Dedifferentiated amniotic fluid mesenchymal stem cell (primary cell): ENCODE data around the gene RNASEH2C.
"Not testable (repeated sequence)": the region's sequence is repeated elsewhere in the genome, so short reads cannot be mapped to it uniquely, and the experiment has no call there.

Source experiments
- DNase-seq: peaks from one replicate; pipeline ENCODE4 v3.0.0-alpha.2; 2016; ENCODE audit errors: extremely low spot score

The RNASEH2C gene

DNA sequence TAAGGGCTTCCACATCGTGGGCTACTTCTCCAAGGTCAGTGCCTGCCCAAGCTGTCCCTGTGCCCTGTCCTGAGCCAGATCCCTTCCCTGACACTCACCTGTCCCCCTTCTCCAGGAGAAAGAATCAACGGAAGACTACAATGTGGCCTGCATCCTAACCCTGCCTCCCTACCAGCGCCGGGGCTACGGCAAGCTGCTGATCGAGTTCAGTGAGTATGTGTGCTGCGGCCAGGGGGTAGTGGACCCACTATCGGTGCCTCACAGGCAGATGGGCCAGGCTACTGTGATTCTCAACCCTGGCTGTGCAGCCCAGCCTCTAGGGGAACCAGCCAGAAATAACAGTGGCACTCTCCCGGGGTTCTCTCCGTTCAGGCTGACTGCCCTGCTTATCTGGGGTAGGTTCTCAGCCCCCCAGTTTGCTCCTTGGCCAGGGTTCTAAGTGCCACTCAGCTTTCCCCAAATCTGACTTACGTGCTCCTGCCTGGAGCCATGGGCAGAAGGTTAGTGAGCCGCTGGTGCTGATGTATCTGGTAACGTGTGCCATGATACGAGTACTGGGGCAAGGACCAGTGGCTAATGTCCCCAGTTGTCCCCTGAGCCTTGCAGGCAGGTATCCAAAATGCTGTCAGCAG lies 3.7 kb downstream of the RNASEH2C start:
- DNase-seq, result no peak

DNA sequence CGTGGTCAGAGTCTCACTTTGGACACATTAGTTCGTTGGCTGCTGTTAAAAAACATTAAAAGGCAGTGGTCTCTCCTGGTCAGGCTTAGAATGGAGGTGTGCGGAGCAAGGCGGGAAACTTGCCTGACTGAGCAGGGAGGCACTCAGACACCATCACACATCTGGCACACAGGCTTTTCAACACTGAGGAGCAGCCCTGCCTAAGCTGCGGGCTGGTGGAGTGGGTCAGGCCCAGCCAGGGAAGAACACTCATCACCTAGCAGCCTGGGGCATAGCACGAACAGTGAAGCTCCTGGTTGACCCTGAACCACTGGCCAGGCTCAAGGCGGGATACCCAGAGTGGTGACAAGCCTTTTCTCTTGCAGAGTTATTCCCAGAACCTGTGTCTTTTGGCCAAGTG lies 4.3 kb downstream of the RNASEH2C start:
- DNase-seq, result no peak

DNA sequence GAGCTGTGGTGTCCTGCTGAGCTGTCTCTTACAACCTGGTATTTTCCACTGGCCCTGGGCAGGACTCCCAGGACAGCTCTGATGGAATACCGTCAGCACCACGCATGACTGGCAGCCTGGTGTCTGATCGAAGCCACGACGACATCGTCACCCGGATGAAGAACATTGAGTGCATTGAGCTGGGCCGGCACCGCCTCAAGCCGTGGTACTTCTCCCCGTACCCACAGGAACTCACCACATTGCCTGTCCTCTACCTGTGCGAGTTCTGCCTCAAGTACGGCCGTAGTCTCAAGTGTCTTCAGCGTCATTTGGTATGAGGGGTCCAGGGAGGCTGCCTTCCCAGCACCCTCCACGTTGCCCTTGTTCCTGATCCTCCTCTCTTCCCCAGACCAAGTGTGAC lies 6.2 kb downstream of the RNASEH2C start:
- DNase-seq, result no peak

DNA sequence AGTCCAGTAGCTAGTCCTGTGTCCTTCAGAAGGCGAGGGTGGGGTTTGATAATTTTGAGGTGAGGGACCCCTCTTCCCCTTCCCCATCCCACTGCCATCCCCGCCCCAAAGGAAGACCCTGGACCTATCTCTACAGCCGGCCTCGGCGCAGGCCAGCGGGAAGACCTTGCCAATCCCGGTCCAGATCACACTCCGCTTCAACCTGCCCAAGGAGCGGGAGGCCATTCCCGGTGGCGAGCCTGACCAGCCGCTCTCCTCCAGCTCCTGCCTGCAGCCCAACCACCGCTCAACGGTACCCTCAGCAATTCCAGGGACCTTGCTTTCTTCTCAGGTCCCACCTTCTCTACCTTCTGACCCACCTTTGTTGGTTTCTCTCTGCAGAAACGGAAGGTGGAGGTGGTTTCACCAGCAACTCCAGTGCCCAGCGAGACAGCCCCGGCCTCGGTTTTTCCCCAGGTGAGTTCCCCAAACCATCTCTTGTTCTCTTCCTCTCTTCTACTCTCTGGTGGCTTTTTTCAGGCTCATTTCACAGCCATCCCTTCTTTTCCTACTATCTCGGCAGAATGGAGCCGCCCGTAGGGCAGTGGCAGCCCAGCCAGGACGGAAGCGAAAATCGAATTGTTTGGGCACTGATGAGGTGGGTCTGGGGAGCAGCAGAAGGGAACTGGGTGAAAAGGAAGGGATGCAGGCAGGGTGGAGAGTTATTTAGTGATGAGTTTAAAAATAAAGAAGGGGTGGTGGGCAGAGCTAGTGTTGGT lies 7.2 kb downstream of the RNASEH2C start:
- DNase-seq, result no peak

DNA sequence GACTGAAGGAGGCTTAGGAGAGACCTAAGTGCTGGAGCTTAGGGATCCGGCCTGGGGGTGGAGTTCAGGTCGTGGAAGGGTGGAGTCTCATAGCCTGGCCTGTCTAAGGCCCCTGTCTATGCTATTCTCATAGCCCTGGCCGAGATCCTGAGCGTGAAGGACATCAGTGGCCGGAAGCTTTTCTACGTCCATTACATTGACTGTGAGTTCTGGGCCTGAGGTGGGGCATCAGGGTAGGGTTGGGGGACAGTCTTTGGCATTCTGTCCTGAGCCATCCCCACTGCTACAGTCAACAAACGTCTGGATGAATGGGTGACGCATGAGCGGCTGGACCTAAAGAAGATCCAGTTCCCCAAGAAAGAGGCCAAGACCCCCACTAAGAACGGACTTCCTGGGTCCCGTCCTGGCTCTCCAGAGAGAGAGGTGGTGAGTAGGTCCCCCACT lies 7.9 kb downstream of the RNASEH2C start:
- no peak for DNase-seq

DNA sequence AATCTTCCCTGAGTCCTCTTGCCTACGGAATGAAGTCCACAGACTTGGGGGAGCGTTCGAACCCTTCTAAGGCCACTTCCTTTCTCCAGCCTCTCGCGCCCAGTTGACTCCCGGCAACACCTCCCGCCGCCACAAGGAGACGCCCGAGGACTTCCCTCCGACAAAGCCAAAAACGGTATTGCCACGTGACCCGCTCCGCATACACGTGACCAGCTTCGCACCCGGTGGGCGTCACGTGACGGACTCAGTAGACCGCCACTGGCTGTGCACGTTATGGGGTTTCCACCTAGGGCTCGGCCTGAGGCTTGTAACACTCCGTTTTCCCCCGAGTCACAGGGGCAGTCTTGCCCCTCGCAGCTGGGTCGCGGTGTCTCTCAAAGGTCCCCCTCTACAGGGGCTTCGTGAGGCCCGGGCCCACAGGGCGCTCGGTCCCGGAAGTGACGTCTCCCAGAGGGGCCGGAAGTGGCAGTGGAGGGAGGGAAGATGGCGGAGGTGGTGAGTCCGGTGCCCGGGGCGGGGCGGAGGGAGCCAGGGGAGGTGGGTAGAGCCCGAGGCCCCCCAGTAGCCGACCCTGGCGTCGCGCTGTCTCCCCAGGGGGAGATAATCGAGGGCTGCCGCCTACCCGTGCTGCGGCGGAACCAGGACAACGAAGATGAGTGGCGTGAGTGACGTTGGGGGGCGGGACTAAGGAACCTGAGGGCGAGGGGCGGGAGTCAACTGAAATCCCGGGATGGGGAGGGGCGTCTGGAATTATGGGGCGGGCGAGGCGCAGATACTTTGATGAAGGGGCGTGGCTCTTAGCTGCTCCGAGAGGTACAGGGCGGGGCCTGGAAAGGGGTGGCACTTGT lies 8.6 kb downstream of the RNASEH2C start, which contains the start of gene KAT5:
KAT5 (plus strand) TSS at position 468 of the 848 bp plus-strand sequence; CDS start at position 484, 16 bp downstream.
- peak; percentile 97 for DNase-seq

DNA sequence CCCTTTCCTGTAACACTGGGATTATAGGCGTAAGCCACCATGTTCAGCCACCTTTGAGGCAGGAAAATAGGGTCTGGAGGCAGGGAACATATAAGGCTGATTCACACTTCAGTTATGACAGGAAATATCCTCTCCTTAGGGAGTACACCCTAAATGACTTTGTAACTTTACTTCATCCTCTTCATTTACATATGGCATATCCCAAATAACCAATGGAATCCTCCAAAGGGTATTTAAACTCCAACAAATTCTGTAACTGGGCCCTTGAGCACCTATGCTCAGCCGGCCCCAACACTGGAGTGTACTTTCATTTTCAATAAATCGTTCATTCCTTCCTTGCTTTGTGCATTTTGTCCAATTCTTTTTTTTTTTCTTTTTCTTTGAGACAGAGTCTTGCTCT lies 10.2 kb downstream of the RNASEH2C start:
- DNase-seq, result no peak

DNA sequence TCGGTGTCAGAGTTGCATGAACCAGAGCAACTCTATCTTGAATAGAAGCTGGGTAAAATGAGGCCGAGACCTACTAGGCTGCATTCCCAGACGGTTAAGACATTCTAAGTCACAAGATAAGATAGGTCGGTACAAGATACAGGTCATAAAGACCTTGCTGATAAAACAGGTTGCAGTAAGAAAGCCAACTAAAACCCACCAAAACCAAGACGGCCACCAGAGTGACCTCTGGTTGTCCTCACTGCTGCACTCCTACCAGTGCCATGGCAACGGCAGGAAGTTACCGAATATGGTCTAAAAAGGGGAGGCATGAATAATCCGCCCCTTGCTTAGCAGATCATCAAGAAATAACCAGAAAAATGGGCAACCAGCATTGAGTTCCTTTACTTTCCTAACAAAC lies 10.9 kb downstream of the RNASEH2C start:
- no peak for DNase-seq

DNA sequence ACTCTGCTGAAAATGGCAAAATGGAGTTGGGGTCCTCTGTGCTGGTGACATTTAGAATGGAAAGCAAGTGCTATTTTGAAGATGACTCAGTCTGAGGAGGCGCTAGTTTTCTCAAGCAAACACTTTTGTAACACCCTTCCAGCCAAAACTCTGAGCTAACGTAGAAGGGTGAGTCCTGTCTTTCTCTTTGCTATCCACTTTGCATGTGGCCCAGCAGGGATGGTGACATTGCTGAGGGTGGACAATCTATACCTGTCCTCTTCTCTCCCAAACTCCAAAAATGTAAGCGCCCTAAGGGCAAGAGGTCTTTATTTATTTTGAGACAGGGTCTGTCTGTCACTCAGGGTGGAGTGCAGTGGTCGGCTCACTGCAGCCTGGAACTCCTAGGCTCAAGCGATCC lies 12.1 kb downstream of the RNASEH2C start:
- no peak for DNase-seq

DNA sequence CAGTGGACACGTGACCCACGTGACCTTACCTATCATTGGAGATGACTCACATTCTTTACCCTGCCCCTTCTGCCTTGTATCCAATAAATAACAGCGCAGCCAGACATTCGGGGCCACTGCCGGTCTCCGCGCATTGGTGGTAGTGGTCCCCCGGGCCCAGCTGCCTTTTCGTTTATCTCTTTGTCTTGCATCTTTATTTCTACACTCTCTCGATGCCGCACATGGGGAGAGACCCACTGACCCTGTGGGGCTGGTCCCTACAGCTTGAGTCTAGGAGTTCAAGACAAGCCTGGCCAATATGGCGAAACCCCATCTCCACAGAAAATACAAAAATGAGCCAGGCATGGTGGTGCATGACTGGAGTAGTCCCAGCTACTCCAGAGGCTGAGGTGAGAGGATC lies 13.6 kb downstream of the RNASEH2C start:
- DNase-seq, result not testable (repeated sequence)

DNA sequence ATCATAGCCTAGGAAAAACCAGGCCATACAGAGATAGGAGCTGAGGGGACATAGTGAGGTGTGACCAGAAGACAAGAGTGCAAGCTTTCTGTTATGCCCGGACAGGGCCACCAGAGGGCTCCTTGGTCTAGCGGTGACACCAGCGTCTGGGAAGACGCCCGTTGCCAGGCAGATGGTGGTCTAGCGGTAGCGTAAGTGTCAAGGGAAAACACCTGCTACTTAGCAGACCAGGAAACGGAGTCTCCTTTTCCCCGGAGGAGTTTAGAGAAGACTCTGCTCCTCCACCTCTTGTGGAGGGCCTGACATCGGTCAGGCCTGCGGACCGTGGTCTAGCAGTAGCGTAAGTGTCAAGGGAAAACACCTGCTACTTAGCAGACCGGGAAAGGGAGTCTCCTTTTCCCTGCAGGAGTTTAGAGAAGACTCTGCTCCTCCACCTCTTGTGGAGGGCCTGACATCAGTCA lies 14.3 kb downstream of the RNASEH2C start:
- DNase-seq, result not testable (repeated sequence)

DNA sequence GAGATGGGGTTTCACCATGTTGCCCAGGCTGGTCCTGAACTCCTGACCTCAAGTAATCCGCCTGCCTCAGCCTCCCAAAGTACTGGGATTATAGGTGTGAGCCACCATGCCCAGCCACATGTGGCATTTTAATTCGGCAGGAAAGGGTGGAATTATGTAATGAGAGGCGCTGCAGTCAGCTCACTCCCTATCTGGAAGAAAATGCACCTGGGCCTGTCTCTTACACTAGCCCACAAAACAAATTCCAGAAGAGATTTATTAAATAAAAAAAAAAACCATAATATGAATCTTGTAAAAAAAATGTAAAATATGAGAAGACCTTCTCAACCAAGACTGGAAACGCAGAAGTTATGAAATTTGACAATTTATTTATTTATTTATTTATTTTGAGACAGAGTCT lies 16.8 kb downstream of the RNASEH2C start:
- DNase-seq, result no peak

DNA sequence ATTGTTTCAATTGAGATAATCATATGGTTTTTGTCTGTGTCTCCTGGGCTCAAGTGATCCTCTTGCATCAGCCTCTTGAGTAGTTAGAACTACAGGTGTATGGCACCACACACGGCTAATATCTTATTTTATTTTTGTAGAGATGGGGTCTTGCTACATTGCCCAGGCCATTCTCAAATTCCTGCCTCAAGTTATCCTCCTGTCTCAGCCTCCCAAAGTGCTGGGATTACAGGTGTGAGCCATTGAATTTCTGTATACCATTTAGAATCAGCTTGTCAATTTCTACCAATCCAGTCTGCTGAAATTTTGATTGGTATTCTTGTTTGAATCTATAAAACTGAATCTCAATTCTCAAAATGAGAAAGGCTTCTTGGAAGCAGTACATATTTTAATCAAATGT lies 18.9 kb downstream of the RNASEH2C start:
- DNase-seq, result no peak

DNA sequence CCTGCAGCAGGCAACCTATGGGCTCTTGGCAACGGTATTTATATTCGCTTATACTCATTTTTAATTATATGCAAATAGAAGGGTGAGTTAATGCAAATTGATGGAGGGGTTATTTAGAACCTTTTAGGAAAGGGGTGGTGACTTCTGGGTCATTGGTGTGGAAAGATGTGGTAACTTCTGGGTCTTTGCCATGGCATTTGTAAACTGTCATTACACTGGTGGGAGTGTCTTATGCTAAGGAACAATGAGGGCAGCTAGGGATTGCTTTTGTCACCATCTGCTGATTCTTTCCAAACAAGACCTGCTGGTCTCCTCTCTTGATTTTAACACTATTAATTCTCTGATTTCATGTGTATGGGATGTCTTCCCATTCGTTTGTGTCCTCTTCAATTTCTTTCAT lies 20.2 kb downstream of the RNASEH2C start:
- DNase-seq, result no peak

DNA sequence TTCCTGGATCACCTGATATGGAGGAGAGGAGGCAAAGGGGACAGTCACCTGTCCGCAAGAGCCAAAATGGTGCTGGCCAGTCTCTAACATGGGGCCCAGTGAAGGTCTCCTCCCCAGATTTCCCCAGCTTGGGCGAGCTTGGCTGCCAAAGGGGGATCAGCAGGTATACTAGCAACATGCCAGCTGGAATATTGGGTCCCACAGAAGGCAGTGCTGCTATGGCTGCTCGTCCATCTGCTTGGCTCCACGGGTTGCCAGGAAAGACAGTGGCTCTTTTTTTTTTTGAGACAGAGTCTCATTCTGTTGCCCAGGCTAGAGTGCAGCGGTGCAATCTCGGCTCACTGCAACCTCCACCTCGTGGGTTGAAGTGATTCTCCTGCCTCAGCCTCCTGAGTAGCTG lies 21.3 kb downstream of the RNASEH2C start:
- no peak for DNase-seq

DNA sequence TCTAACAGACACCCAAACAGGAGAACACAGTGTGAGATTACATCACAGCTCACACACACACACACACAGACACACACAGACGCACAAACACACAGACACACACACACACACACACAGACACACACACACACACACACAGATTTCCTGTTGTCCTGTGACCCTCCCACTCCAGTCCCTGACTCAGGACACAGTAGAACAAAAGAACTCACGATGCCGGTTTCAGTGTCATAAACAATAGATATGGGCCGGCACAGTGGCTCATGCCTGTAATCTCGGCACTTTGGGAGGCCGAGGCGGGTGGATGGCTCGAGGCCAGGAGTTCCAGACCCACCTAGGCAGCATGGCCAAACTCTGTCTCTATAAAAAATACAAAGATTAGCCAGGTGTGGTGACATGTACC lies 22.4 kb downstream of the RNASEH2C start:
- no peak for DNase-seq

DNA sequence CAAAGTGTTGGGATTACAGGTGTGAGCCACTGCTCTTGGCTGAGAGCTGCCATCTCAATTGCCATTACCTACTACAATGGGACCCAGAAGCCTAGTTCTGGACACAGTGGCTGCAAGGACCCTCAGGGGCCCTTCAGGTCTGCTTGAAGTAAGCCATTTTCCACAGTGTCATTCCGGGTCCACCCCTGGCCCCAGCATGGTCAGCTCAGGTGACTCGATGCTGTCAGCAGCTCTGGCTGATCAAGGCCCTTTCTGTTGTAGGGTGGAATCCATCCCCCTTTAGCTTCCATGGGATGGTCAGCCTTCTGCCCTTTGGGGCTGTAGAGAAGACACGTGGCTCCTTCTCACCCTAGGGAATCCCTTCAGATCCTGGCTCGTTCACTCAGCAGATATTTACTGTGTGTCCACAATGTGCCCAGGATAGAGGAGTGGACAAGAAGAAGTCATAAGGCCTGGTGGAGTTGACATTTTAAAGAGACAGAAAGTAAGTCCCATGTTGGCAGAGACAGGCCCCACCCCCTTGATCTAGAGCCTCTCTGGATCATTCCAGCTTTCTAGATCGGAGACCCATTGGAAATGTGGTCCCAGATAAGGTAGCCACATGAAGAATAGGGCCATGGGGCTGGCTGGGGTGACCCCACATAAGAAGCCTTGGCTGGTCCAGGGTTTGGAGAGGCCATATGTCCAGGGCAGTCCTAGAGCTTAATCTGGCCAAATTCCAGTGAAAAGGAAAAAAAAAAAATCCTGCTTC lies 23.6 kb downstream of the RNASEH2C start:
- no peak for DNase-seq

DNA sequence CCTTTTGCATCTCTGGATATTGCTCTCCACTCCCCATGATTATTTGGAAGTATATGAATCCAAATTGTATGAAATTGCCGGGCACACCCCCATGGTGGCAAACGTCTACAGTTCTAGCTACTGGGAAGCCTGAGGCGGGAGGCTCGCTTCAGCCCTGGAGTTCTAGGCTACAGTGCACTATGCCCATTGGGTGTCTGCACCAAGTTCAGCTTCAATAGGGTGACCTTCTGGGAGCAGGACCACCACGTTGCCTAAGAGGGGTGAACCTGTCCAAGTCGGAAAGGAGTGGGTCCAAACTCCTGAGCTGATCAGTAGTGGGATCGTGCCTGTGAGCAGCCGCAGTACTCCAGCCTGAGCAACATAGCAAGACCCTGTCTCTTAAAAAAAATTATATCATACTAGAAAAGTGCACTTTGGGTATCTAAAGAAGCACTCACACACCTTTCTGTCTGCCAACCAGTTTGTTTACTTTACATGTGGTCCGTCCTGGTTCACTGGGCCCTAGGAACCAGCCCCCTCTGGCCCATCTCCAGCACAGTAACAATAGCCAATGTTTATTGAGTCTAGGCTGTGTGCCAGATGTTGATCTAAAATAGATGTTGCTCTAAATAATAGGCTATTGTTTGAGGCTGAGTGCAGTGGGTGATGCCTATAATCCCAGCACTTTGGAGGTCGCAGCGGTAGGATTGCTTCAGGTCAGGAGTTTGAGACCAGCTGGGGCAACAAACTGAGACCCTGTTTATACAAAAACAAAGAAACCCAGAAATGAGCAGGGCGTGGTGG lies 24.9 kb downstream of the RNASEH2C start:
- DNase-seq, result no peak

DNA sequence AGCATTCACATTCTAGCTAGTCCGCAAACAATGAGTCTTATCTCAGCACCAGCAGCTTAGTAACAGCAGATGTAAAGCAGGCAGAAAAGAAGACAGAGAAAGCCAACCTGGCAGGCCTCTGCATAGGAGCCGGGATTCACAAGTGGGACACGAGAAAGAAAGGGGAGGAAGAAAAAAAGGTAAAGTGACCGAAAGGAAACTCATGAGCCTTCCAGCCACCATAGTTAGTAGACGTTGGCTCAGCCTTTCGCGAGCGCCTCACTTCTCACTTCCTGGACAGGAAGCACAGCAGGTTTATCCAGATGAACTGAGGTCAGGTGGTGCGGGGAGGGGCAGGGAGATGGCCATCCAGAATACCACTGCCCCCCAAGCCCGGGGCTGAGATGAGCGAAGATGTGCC lies 28.2 kb downstream of the RNASEH2C start:
- DNase-seq, result no peak

DNA sequence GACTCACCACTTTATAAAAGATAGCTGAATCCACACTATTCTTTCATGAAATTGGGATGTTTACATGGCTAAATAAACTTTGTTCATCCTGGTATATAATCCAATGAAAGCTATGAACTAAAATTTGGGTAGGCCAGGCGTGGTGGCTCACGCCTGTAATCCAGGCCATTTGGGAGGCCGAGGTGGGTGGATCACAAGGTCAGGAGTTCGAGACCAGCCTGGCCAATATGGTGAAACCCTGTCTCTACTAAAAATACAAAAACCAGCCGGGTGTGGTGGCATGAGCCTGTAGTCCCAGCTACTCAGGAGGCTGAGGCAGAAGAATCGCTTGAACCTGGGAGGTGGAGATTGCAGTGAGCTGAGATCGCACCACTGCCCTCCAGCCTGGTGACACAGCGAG lies 28.8 kb downstream of the RNASEH2C start:
- DNase-seq, result not testable (repeated sequence)

DNA sequence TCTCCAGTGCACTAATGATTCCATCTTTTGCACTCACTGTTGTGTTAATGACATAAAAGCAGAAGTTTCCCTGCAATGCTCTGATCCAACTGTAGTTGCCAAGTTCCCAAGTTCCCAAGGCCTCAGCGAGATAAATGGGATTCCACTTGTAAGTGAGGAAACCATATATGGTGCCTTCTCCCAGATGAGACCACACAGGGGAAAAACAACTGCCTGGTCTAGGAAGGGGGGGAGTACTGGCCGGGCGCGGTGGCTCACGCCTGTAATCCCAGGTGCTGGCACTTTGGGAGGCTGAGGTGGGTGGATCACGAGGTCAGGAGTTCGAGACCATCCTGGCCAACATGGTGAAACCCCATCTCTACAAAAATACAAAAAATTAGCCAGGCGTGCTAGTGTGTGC lies 34.6 kb downstream of the RNASEH2C start:
- no peak for DNase-seq
